OCI-LY1 (cell line): Measurements from ENCODE around the gene ZBTB7A.

ENCODE experiments used
- CTCF ChIP-seq: fragments of 200-600 bp; sonication (generic), shearing (Covaris generic); IDR thresholded peaks from 2 replicates; pipeline ENCODE4 v1.5.1; 2017; ENCODE audit warnings: mild to moderate bottlenecking, antibody characterized with exemption, low read length, moderate library complexity, mixed read lengths
- EZH2 ChIP-seq: fragments of 200-600 bp; sonication (generic), shearing (Covaris generic); IDR thresholded peaks from 2 replicates; pipeline ENCODE4 v1.8.0; 2017; ENCODE audit warnings: borderline replicate concordance, mixed run types, mild to moderate bottlenecking, antibody characterized with exemption, low read length, moderate library complexity, mixed read lengths

- no peak for TF ChIP-seq CTCF
- no peak for TF ChIP-seq EZH2
These were observed 47.8 kb downstream of the ZBTB7A start for GRCh38 chr19:4018775-4019504.
